CD4-positive, alpha-beta T cell treated with Interleukin-6 for 4 hours (primary cell): ENCODE results near the gene CAGE1.

Experiments used
- DNase-seq: peaks from one replicate; pipeline ENCODE4 v3.0.0-alpha.2; 2020; ENCODE audit warnings: mixed read lengths

The CAGE1 gene

DNA sequence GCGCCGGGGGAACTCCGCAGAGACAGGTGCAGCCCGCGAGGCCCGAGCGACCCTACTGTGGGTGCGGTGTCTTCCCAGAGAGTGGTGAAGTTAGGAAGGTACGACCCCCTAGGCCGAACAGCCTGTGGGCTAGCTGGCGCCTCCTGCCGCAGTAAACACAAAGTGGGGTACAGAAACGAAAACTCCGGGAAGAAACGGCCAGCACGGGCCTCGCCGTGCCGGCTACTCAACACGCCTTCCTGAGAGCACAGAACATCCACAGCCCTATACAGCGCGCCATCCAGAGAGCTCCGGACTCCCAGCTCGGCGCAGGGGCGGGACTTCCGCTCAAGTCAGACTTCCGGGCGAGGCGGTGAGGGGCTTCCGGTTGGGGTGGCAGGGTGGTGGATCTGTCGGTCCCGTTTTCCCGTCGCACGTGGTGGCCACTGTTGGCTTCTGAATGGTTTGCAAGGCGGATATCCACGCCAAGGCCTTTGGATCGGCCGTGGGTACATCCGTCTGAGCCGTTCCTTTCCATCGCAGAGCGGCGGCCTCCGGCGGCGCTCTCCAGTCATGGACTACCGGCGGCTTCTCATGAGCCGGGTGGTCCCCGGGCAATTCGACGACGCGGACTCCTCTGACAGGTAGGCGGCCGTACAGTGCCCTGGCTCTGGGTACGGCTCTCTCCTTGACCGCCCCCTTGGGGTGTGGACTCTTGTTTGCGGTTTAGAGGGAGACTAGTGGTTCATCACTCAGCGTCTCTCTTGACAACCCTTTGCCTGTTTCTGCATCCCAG, at the start of gene CAGE1, which contains the start of gene RIOK1:
Gene CAGE1, minus strand, starts transcription at position 292 of the 775 bp plus-strand sequence. CDS start 2,569 bp downstream, outside the sequence.
Gene RIOK1, plus strand, starts transcription at position 358 of the 775 bp plus-strand sequence. Its CDS starts 195 bp downstream, at position 553.
- peak; percentile 96 for DNase-seq

DNA sequence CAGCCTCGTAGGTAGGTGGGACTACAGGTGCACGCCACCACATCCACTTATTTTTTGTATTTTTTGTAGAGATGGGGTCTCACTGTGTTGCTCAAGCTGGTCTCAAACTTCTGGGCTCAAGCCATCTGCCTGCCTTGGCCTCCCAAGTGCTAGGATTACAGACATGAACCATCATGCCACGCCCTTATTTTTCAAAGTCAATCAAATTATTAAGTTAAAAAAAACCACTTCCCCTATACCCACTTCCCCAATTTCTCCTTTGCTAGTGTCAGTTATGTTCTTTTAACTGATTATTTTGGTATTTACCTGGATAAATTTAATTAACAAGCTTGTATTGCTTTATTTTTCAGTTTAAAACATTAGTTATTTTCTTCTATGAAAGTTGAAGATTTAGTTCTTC, 49.7 kb upstream of the CAGE1 start:
- no peak for DNase-seq

DNA sequence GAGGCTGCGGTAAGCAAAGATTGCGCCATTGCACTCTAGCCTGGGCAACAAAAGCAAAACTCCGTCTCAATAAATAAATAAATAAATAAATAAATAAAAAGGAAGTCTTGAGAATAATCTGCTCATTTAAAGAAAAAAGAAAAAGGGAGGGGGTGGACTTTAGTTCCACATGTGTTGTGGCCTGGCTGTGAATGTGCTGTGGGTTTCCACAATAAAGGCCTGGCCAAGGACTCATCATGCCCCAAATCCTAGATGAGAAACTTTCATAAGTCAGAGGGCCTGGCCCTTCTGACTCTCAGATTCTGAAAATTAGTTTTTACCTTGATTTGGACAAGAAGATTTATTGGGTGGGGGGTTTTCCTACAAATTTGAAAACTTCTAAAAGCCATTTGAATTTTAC, 48.5 kb upstream of the CAGE1 start:
- no peak for DNase-seq

- no peak for DNase-seq
These were observed 45.1 kb upstream of the CAGE1 start for GRCh38 chr6:7434672-7435071.

- DNase-seq, result no peak
These were observed 43.6 kb upstream of the CAGE1 start for GRCh38 chr6:7433121-7433617.

DNA sequence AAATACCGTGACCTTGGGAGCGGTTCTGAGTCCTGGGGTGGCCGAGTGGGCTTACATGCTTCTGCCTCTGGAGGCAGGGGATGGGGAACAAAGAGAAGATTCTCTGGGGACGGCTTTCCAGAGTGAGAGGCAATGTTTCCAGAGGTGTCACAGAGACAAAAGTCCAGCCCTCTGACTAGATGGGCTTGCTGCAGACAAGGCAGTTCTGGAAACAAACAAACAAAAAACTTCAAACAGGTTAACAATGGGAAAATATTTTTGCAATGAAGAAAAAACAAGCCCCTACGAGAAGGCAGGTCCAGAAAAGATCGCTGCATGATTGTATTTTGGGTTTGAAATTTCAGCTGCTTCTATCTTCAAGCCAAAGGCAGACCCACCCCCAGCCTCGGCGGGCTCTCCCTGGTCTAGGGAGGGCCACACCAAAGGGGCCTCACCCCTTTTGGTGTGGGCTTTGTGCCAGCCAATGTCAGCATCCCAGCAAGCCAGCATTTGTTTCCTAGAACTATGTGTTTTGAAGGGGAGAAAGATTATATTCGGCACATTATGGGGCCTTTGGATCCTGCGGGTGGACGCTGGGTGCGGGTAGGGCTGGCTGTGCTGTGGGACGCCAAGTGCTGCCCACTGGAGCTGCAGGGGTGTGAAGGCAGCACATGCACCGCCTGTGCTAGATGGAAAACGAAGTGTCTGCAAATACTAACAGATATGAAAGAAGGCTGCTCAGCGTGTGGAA, 43.0 kb upstream of the CAGE1 start:
- DNase-seq, result no peak

- no peak for DNase-seq
These were observed 42.3 kb upstream of the CAGE1 start for GRCh38 chr6:7431674-7432390.

- DNase-seq, result no peak
These were observed 41.8 kb upstream of the CAGE1 start for GRCh38 chr6:7431313-7431673.

- no peak for DNase-seq
These were observed 37.1 kb upstream of the CAGE1 start for GRCh38 chr6:7426447-7427169.

- no peak for DNase-seq
These were observed 36.3 kb upstream of the CAGE1 start for GRCh38 chr6:7425808-7426190.

DNA sequence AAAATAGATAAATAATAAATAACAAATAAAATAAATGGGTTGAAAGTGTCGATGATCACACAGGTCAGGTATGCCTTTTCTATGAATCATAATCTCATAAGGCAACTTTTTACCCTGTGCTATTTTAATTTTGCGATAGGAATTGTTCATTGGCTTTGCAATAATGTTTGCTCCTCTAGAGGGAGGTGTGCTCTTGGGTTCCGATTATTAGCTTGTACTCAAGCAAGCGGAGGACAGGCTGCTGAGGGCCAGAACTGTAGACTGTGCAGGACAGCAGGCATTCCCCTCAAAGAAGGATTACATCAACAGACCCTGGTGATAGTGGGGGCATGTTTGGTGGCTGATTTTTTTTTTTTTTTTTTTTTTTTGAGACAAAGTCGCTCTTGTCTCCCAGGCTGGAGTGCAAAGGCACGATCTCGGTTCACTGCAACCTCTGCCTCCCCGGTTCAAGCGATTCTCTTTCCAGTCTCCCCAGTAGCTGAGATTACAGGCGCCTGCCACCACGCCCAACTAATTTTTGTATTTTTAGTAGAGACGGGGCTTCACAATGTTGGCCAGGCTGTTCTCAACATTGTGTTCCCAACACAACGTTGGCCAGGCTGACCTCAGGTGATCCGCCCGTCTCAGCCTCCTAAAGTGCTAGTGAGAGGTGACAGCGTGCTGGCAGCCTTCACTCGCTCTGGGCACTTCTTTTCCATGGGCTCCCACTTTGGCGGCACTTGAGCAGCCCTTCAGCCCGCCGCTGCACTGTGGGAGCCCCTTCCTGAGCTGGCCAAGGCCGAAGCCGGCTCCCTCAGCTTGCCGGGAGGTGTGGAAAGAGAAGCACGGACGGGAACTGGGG, 35.6 kb upstream of the CAGE1 start:
- DNase-seq, result no peak

GRCh38 chr6:7424058-7424457, 34.5 kb upstream of the CAGE1 start:
- no peak for DNase-seq

DNA sequence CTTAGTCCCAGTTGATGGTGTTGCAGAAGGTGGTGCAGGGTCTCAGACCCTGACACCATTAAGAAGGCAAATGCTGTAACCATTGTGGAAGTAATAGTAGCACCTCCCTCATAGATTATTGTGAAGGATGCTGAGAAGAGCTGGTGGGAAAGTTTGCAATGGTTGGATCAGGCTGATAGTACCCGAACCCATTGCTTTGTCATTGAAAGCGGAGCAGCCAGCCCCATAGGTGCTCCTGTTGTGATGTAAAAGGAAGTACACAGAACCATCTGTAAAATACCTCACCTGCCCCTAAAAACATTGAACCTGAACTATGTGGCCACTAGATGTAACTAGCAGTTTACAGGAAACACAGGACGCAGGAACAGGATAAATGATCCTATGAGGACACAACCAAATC, 31.5 kb upstream of the CAGE1 start:
- DNase-seq, result no peak

- no peak for DNase-seq
These were observed 29.5 kb upstream of the CAGE1 start for GRCh38 chr6:7419065-7419464.

- DNase-seq, result no peak
These were observed 28.8 kb upstream of the CAGE1 start for GRCh38 chr6:7418238-7418905.

GRCh38 chr6:7417684-7418083, 28.1 kb upstream of the CAGE1 start:
- DNase-seq, result no peak

DNA sequence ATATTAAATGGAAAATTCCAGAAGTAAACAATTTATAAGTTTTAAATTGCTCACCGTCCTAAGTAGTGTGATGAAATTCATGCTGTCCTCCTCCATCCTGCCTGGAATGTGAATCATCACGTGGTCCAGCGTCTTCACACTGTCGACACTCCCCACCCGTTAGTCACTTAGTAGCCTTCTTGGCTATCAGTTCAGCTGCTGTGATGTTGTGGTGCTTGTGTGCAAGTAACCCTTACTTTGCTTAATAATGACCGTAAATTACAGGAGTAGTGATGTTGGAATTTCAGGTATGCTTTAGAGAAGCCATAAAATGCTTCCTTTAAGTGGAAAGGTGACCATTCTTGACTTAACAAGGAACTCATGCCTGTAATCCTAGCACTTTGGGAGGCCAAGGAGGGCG, 25.3 kb upstream of the CAGE1 start:
- no peak for DNase-seq

DNA sequence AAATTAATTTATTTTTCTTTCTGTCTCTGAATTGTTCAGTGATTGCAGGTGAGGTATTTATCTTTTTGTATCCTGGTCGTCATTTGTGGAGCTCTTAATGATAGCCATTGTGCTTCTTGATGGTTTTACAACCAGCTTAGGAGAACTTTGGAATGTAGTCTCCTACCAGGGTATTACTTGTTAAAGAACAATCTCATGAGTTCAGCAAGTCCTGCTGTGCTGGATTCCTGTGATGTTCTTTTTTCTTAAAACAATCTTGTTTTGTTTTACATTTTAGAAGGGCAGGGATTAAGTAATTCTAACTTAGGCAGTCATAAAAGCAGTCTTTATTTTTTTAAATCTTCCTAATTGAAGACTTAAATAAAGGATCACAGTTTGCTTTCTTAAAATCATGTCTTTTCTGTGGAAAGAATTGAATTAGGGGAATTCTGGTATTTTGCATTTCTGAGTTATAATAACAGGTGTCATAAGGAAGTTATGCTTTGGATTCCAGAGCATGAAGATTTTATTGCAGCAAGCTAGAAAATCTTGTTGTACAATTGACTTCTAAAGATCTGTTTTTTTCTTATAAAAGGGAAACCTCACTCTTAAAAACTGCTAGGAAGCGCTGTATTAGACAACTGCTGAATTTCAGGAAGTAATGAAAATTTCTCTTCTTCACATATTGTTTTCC, 23.7 kb upstream of the CAGE1 start:
- DNase-seq, result no peak

DNA sequence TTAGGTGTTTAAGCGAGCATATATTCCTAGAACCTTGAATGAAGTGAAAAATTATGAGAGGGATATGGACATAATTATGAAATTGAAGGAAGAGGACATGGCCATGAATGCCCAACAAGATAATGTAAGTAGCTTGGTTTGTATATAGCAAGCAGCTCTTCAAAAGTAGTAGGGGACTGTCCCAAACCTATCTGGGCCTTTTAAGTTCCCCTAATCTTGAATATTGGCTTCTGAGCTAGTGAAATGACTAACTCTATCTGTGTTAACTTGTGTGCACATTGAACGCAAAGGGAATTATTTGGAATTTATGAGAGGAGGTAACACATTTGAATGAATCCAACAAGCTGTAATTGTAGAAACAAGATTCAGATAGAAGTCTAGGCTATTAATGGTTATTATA, 21.8 kb upstream of the CAGE1 start:
- no peak for DNase-seq

DNA sequence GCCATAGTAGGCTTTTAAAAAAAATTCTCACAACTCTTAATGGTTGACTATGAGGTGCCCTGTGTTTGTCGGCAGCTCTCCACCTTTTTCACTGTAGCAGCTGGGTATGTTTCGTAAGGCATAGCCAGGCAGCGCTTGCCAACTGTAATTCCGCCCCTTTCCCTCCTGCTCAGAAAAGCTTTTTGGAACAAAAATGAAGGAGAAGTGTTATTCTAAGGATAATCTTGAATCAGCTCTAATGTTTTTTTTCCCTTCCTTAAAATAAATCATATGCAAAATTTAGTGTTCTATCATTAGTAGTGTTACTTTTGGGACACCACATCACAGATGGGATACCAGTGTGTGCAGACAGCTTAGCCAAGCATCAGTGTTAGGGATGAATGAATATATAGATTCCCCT, 21.3 kb upstream of the CAGE1 start:
- no peak for DNase-seq

GRCh38 chr6:7409740-7410139, 20.2 kb upstream of the CAGE1 start:
- DNase-seq, result no peak
